HepG2 (cell line): Measurements from ENCODE around the gene TRAK1. TPM values are rescaled to one million over a fixed set of nuclear protein-coding genes. Genes with fewer than 3 reads are reported as not detected.

Experiments used
- CREM ChIP-seq, 2 experiments: sonication (generic) in 1 of 2; formaldehyde crosslinking in 1 of 2; IDR thresholded peaks; 2 replicates each; pipeline versions ENCODE4 v1.4.0 to v1.6.1; 2016 to 2020; ENCODE audit warnings: antibody characterized with exemption in 1 of 2, mild to moderate bottlenecking in 1 of 2, missing genetic modification reagents in 1 of 2
- ISX ChIP-seq: sonication (generic); formaldehyde crosslinking; conservative IDR thresholded peaks from 2 replicates; pipeline ENCODE4 v1.5.0; 2020; ENCODE audit warnings: missing genetic modification reagents
- KDM2A ChIP-seq: sonication (generic); formaldehyde crosslinking; IDR thresholded peaks from 2 replicates; pipeline ENCODE4 v1.4.0; 2020; ENCODE audit warnings: low read depth, missing genetic modification reagents, borderline replicate concordance
- MTA3 ChIP-seq: sonication (generic); formaldehyde crosslinking; IDR thresholded peaks from 2 replicates; pipeline ENCODE4 v1.4.0; 2020; ENCODE audit warnings: missing genetic modification reagents
- NFYC ChIP-seq: IDR thresholded peaks from 2 replicates; pipeline ENCODE4 v1.6.1; 2016; ENCODE audit warnings: missing genetic modification reagents, missing compliant biosample characterization
- SYNCRIP ChIP-seq: fragments of 200-400 bp; formaldehyde crosslinking; IDR thresholded peaks from 2 replicates; pipeline ENCODE4 v1.6.1; 2018; ENCODE audit warnings: mild to moderate bottlenecking, low read depth, low read length; ENCODE audit not compliant: insufficient read depth
- polyA plus RNA-seq, 8 experiments: library from polyadenylated mRNA; depleted of rRNA in 3 of 8; stranded (reverse) in 7 of 8; unstranded in 1 of 8; fragments of >200 nt; fragmentation: Illumina TruSeq in 4 of 8; extraction: Trizol in 4 of 8; gene quantifications; 2 replicates each; pipeline versions ENCODE4 v1.2.1 to v1.2.3, GENCODE V29; 2011 to 2016; ENCODE audit warnings: low read depth in 4 of 8, missing spikeins in 1 of 8, mixed read lengths in 1 of 8; ENCODE audit not compliant: insufficient read depth in 1 of 8
- total RNA-seq, 5 experiments: library from RNA; depleted of rRNA; stranded (reverse); fragments of >200 nt; fragmentation: Illumina TruSeq; extraction: Trizol; gene quantifications; 2 replicates each; pipeline ENCODE4 v1.2.3, GENCODE V29; 2016; ENCODE audit warnings: low read depth in 1 of 5
- TF ChIP-seq, protein P1 (sequence below): sonication (generic); formaldehyde crosslinking; IDR thresholded peaks from 2 replicates; pipeline ENCODE4 v1.5.1; 2020; ENCODE audit warnings: mild to moderate bottlenecking, missing genetic modification reagents, moderate library complexity
- TF ChIP-seq, protein P2 (sequence below): IDR thresholded peaks from 2 replicates; pipeline ENCODE4 v1.6.1; 2016; ENCODE audit warnings: missing biosample characterization, missing genetic modification reagents, low read depth
- TF ChIP-seq, protein P3 (sequence below): IDR thresholded peaks from 2 replicates; pipeline ENCODE4 v1.6.1; 2016; ENCODE audit warnings: low read depth, control low read depth
- TF ChIP-seq, protein P4 (sequence below): sonication (generic); formaldehyde crosslinking; IDR thresholded peaks from 2 replicates; pipeline ENCODE4 v1.4.0; 2020; ENCODE audit warnings: missing genetic modification reagents
- TF ChIP-seq, protein P5 (sequence below): sonication (generic); formaldehyde crosslinking; IDR thresholded peaks from 2 replicates; pipeline ENCODE4 v1.4.0; 2020; ENCODE audit warnings: missing genetic modification reagents

Gene TRAK1
- total and polyA plus RNA-seq, 2 of the 13 experiments (the other 11 are each of a cell fraction or from before 2014, with no cell fraction given): 20.5 to 46.6 TPM

DNA sequence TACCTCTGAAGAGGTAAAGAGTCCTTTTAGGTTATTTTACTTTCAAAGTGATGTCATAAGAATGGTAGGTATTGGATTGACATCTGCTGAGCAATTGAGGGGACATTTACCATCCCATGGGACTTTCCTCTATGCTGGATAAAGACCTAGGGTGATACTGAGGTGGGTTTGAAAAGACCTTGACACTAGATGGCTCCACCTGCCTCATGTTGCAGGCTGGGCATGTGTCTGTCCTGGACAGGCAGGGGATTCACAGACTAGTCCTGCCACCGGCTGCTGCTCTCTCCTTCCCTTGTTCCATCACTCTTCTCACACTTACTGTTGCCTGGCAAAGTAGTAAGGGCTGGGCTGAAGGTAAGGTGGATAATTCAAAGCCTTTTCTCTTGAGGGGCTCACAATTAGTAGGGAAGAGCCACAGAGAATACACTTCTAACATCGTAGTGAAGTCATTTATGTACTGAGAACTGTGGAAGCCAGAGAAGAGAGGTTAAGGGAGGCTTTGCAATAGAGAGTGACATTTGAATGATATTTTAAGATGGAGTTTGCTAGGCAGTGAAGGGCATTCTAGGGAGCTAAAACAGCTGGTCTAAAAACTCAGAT is 27.7 kb downstream of the TRAK1 start (continued):
- TF ChIP-seq, protein P1, sequence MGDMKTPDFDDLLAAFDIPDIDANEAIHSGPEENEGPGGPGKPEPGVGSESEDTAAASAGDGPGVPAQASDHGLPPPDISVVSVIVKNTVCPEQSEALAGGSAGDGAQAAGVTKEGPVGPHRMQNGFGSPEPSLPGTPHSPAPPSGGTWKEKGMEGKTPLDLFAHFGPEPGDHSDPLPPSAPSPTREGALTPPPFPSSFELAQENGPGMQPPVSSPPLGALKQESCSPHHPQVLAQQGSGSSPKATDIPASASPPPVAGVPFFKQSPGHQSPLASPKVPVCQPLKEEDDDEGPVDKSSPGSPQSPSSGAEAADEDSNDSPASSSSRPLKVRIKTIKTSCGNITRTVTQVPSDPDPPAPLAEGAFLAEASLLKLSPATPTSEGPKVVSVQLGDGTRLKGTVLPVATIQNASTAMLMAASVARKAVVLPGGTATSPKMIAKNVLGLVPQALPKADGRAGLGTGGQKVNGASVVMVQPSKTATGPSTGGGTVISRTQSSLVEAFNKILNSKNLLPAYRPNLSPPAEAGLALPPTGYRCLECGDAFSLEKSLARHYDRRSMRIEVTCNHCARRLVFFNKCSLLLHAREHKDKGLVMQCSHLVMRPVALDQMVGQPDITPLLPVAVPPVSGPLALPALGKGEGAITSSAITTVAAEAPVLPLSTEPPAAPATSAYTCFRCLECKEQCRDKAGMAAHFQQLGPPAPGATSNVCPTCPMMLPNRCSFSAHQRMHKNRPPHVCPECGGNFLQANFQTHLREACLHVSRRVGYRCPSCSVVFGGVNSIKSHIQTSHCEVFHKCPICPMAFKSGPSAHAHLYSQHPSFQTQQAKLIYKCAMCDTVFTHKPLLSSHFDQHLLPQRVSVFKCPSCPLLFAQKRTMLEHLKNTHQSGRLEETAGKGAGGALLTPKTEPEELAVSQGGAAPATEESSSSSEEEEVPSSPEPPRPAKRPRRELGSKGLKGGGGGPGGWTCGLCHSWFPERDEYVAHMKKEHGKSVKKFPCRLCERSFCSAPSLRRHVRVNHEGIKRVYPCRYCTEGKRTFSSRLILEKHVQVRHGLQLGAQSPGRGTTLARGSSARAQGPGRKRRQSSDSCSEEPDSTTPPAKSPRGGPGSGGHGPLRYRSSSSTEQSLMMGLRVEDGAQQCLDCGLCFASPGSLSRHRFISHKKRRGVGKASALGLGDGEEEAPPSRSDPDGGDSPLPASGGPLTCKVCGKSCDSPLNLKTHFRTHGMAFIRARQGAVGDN (CRISPR knock-in tag): no peak
- TF ChIP-seq, protein P2, sequence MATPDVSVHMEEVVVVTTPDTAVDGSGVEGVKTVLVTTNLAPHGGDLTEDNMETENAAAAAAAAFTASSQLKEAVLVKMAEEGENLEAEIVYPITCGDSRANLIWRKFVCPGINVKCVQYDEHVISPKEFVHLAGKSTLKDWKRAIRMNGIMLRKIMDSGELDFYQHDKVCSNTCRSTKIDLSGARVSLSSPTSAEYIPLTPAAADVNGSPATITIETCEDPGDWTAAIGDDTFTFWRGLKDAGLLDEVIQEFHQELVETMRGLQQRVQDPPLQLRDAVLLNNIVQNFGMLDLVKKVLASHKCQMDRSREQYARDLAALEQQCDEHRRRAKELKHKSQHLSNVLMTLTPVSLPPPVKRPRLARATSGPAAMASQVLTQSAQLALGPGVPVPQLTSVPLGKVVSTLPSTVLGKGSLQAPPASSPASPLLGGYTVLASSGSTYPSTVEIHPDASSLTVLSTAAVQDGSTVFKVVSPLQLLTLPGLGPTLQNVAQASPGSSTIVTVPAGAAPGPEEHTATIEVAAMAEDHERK: no peak
- TF ChIP-seq, protein P3, sequence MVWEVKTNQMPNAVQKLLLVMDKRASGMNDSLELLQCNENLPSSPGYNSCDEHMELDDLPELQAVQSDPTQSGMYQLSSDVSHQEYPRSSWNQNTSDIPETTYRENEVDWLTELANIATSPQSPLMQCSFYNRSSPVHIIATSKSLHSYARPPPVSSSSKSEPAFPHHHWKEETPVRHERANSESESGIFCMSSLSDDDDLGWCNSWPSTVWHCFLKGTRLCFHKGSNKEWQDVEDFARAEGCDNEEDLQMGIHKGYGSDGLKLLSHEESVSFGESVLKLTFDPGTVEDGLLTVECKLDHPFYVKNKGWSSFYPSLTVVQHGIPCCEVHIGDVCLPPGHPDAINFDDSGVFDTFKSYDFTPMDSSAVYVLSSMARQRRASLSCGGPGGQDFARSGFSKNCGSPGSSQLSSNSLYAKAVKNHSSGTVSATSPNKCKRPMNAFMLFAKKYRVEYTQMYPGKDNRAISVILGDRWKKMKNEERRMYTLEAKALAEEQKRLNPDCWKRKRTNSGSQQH: no peak
- TF ChIP-seq, protein P4, sequence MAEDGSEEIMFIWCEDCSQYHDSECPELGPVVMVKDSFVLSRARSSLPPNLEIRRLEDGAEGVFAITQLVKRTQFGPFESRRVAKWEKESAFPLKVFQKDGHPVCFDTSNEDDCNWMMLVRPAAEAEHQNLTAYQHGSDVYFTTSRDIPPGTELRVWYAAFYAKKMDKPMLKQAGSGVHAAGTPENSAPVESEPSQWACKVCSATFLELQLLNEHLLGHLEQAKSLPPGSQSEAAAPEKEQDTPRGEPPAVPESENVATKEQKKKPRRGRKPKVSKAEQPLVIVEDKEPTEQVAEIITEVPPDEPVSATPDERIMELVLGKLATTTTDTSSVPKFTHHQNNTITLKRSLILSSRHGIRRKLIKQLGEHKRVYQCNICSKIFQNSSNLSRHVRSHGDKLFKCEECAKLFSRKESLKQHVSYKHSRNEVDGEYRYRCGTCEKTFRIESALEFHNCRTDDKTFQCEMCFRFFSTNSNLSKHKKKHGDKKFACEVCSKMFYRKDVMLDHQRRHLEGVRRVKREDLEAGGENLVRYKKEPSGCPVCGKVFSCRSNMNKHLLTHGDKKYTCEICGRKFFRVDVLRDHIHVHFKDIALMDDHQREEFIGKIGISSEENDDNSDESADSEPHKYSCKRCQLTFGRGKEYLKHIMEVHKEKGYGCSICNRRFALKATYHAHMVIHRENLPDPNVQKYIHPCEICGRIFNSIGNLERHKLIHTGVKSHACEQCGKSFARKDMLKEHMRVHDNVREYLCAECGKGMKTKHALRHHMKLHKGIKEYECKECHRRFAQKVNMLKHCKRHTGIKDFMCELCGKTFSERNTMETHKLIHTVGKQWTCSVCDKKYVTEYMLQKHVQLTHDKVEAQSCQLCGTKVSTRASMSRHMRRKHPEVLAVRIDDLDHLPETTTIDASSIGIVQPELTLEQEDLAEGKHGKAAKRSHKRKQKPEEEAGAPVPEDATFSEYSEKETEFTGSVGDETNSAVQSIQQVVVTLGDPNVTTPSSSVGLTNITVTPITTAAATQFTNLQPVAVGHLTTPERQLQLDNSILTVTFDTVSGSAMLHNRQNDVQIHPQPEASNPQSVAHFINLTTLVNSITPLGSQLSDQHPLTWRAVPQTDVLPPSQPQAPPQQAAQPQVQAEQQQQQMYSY: no peak
- TF ChIP-seq, protein P5, sequence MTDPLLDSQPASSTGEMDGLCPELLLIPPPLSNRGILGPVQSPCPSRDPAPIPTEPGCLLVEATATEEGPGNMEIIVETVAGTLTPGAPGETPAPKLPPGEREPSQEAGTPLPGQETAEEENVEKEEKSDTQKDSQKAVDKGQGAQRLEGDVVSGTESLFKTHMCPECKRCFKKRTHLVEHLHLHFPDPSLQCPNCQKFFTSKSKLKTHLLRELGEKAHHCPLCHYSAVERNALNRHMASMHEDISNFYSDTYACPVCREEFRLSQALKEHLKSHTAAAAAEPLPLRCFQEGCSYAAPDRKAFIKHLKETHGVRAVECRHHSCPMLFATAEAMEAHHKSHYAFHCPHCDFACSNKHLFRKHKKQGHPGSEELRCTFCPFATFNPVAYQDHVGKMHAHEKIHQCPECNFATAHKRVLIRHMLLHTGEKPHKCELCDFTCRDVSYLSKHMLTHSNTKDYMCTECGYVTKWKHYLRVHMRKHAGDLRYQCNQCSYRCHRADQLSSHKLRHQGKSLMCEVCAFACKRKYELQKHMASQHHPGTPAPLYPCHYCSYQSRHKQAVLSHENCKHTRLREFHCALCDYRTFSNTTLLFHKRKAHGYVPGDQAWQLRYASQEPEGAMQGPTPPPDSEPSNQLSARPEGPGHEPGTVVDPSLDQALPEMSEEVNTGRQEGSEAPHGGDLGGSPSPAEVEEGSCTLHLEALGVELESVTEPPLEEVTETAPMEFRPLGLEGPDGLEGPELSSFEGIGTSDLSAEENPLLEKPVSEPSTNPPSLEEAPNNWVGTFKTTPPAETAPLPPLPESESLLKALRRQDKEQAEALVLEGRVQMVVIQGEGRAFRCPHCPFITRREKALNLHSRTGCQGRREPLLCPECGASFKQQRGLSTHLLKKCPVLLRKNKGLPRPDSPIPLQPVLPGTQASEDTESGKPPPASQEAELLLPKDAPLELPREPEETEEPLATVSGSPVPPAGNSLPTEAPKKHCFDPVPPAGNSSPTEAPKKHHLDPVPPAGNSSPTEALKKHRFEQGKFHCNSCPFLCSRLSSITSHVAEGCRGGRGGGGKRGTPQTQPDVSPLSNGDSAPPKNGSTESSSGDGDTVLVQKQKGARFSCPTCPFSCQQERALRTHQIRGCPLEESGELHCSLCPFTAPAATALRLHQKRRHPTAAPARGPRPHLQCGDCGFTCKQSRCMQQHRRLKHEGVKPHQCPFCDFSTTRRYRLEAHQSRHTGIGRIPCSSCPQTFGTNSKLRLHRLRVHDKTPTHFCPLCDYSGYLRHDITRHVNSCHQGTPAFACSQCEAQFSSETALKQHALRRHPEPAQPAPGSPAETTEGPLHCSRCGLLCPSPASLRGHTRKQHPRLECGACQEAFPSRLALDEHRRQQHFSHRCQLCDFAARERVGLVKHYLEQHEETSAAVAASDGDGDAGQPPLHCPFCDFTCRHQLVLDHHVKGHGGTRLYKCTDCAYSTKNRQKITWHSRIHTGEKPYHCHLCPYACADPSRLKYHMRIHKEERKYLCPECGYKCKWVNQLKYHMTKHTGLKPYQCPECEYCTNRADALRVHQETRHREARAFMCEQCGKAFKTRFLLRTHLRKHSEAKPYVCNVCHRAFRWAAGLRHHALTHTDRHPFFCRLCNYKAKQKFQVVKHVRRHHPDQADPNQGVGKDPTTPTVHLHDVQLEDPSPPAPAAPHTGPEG (CRISPR knock-in tag): no peak
- TF ChIP-seq MTA3 (CRISPR knock-in tag): no peak
- TF ChIP-seq CREM (IDR thresholded peaks at IDR 0.05): no peak
- no peak for TF ChIP-seq CREM (CRISPR knock-in tag; IDR thresholded peaks at IDR 0.05)
- no peak for TF ChIP-seq ISX (CRISPR knock-in tag)
- no peak for TF ChIP-seq SYNCRIP
- no peak; the same call in 1 of the 2 replicates for TF ChIP-seq NFYC (CRISPR knock-in tag)
- peak; percentile 38; the same call in 1 of the 2 replicates for TF ChIP-seq KDM2A (CRISPR knock-in tag)
